Colon (tissue), 2 donors: ENCODE measurements around the gene GRSF1.
"Not testable (repeated sequence)": the region's sequence is repeated elsewhere in the genome, so short reads cannot be mapped to it uniquely, and the experiment has no call there.

Experiments
- FAIRE-seq: peaks from 2 replicates; lab custom pipeline; 2012; peaks lifted over from hg19 to GRCh38; lab: Jason Lieb, UNC
- donor health status: control.
- donor health status: control.

GRSF1 gene

DNA sequence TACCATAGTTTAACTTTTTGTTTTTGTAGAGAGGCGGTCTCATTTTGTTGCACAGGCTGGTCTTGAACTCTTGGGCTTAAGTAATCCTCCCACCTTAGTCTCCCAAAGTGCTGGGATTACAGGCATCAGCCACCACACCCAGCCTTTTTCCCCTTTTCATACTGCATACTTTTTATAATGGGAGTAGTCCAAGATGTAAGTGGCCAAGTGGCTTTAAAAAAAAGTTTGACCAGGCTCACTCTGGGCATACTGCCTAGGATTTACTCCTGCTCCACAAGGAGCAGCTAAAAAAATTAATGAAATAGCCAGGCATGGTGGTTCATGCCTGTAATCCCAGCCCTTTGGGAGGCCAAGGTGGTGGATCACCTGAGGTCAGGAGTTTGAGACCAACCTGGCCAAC is 6.0 kb downstream of the GRSF1 start:
- FAIRE-seq: no peak

DNA sequence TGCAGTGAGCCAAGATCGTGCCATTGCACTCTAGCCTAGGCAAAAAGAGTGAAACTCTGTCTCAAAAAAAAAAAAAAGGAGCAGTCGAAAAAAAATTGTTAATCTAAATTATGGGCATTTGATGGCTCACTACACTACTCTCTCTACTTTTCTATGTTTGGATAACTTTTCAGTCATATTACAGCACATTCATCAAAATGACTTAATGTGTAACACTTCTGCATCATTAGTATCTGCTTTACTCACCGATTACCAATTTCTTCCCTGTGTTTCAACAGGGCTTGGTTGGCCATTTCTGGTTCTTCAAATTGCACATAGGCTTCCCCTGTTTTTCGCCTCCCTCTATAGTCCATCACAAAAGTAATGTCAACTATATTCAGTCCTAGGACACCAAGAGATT is 8.4 kb downstream of the GRSF1 start:
- no peak for FAIRE-seq

DNA sequence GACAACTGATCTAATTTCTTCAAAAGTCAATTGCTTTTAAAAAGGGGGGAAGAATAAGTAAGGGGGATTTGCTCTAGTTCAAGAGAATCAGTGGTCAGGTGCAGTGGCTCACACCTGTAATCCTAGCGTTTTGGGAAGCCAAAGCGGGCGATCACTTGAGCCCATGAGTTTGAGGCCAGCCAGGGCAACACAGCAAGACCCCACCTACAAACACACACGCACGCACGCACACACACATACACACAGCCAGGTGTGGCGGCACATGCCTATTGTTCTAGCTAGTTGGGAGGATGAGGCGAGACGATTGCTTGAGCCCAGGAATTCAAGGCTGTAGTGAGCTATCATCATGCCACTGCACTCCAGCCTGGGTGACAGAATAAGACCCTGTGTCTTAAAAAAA is 9.6 kb downstream of the GRSF1 start:
- FAIRE-seq: no peak

DNA sequence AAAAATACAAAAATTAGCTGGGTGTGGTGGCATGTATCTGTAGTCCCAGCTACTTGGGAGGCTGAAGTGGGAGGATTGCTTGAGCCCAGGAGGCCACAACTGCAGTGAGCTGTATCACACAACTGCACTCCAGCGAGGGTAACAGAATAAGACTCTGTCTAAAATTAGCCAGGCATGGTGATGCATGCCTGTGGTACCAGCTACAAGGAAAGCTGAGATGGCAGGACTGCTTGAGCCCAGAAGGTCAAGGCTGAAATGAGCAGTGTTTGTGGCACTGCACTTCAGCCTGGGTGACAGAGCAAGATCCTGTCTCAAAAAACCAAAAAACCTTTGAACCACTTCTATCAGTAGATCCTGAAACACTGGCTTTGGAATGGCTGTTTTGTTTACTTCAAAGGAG is 10.2 kb downstream of the GRSF1 start:
- FAIRE-seq: no peak

DNA sequence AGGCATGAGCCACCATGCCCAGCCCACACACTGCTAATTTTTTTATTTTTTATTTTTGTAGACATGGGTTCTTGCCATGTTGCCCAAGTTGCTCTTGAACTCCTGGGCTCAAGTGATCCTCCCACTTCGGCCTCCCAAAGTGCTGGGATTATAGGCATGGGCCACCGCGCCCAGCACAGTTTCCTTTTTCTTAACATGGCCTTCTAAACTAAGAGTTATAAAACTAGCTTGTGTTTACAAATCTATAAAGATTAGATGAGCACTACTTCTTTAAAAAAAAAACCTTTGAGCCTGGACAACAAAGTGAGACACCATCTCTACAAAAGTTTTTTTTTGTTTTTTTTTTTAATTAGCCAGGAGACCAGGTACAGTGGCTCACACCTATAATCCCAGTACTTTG is 10.7 kb downstream of the GRSF1 start:
- no peak for FAIRE-seq

DNA sequence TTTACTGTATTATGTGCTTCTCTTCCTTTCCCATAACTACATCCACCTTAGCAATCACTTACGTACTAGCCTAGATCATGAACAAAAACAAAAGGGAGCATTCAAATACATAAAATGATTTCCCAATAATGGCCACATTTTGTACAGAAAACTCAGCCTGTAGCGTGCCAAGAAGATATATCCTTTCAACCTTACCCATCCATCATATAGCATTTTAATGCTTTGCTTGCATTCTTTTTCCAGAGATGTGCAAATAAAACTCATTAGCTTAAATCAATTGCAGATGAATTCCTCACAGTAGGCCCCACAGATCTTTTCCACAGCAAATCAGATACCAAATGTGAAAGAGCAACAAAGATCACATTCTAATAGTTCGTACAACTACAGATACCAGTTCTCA is 20.8 kb downstream of the GRSF1 start:
- no peak for FAIRE-seq

DNA sequence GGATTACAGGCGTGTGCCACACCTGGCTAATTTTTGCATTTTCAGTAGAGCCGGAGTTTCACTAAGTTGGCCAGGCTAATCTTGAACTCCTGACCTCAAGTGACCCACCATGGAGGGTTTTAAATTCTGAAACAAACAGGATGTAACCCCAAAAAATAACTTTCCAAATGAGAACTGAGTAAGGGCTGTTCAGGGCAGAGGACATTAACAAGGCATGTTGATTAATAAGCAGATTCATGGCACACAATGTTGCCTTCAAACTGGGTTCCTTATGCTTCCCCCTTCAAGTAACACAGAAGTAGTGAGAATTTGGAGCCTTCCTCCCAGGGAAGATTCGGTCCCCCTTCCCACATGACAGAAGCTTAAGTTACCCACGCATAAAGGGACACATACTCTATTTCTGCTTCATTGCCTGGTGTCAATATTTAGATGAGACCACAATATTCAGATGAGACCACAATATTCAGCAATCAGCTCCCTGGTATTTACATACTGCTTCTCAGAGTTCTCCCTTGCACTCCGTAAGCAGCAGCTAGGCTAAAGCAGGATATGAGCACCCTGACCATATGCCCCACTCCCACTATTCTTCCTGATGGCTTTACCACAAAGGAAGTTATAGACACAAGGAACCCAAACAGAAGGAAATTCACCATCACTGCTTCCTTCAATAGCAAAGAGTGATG is 21.4 kb downstream of the GRSF1 start:
- no peak for FAIRE-seq

DNA sequence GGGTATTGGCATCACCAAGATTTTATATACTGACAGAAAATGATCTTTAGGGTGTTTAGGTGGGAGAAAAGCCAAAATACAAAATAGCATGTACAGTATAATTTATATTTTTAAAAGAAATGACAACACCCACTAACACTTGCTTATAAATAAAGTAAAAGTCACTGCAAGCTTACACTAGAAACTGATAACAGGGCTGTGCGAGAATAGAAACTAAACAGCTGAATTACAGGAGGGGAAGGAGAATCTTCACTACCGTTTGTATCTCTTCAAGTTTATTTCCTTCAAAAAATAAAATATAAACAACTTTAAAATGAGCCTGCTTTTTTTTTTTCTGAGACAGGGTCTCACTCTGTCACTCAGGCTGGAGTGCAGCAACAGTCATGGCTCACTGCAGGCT is 22.8 kb downstream of the GRSF1 start:
- no peak for FAIRE-seq

DNA sequence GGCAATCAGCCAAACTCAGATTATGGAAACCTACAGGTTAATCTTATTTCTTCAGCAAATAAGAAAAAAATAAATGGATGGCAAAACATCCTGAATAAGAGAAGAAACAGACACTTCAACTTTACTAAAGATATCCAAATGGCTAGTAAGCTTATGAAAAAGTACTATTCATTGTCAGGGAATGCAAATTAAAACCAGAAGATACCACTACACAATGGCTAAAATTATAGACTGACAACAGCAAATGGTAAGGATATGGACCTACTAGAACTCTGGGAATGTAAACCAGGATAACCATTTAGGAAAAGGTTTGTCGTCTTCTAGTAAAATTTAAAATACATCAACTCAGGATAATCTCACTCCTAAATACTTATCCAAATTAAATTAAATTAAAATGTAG is 24.3 kb downstream of the GRSF1 start:
- FAIRE-seq: no peak

DNA sequence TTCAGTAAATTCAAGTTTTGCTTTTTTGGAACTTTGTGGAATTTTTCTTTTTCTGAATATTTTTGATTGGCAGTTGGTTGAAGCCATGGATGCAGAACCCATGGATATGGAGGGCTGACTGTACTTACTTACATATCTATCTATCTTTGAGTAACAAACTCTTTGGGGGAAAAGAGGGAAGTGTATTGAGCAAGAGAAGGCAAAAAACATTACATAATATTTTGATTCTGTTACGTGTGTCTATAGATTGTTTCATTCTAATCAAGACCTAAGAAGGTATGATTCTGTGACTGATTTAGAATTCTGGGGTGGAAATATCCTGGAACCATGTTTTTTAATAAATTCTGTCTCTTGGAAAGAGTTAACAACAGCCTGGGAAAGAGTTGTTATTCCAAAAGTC is 31.5 kb downstream of the GRSF1 start:
- FAIRE-seq: no peak

DNA sequence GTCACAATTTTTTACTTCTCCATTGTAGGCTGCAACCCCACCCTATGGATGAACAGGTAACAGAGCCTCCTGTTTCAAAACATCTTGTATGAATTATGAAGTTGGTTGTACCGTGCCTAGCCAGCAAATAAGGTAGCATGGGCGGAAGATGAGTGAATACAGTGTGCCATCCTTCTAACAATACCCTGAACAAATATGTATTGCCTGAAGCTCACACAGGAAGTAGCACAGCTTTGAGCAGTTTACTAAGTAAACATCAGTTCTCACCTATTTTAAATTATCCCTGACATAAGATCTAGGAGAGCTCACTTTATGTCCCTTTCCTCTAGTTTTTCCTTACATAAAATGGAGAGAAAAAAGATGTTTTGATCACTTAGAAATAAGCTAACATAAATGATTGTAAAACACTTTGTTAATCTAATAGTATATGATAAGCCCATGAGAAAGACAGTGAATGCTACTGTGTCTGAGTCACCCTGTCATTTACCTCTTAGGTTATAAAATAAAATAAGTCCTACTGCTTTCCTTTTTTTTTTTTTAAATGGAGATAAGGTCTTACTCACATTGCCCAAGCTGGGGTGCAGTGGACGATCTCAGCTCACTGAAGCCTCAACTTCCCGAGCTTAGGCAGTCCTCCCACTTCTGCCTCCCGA is 36.6 kb downstream of the GRSF1 start:
- no peak for FAIRE-seq

DNA sequence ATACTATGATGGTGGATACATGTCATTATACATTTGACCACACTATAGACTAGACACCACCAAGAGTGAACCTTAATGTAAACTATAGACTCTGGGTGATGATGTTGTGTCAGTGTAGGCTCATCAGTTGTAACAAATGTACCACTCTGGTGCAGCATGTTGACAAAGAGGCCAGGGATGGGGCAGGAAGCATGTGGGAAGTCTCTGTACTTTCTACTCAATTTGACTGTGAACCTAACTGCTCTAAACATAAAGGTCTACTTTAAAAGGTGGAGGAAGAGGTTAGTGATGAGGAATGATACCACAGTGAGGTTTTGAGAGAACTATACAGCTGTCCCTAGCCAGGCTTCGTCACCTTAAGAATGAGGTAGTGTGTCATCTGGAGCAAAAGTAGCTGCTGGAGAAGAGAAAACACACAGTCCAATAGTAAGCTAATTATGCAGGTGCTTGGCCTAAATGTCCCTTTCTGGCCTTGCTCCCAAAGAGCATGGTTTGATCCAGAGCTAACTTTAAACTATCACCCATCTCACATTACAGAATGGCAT is 38.4 kb downstream of the GRSF1 start:
- no peak for FAIRE-seq

DNA sequence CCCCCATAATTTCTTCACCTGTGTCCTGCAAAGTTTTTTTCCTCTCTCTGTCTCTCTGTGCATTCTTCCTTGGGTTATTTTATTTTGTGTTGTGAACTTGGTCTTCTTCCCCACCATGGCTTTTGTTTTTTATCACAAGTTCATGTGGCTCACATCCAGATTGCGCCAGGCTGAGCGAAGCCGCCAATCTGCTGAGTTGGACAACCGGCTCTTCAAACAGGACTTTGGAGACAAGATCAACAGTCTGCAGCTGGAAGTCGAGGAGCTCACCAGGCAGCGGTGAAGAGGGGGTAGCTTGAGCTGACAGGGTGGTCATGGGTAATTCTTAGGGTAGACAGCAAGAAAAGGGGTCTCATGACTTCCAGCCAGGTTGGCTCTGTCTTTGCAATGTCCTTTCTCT is 46.1 kb downstream of the GRSF1 start:
- no peak for FAIRE-seq

DNA sequence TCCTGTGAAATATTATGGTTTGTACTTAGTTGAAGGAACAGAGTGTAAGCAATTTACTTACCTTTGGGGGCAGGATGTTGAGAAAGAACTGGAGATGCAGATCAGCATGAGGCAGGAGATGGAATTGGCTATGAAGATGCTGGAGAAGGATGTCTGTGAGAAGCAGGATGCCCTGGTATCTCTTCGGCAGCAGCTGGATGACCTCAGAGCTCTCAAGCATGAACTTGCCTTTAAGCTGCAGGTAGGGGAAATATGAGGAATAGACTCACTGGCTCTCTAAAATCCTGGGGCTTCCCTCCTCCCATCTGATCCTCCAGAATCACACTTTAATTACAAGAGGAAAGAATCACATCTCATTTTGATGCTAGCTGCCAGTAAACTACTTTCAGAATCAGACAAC is 51.0 kb downstream of the GRSF1 start:
- FAIRE-seq: no peak

DNA sequence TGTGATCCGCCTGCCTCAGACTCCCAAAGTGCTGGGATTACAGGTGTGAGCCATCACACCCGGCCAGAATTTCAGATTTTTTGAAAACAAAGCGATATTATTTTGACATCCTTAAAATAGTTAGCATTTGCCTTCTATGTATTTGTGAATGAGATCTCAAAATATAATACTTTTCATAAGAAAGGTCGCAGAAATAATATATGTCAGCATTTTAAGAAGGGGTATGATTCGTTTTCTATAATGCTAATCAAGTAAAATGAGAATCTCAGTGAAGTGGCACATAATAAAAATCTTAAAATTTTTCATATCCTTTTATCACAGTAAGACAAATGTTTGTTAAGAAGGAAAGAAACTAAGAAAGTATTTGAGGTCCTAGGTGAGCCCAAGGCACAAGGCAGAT is 52.2 kb downstream of the GRSF1 start:
- FAIRE-seq: no peak

DNA sequence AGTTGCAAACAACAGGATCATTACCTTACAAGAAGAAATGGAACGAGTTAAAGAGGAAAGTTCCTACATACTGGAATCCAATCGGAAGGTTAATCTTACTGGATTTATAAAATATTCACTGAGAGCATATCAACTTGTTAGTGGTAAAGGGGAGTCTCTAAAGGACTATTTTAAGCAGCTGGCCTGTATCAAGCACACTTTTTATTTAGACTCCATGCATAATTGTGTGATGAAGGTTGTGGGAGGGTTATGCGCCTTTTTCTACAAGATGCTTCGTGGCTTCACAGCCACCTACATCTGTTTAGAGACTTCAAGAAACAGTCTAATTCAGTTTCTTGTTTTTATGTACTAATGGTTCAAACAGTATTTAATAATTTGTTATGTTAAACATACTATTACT is 56.6 kb downstream of the GRSF1 start:
- FAIRE-seq: no peak

DNA sequence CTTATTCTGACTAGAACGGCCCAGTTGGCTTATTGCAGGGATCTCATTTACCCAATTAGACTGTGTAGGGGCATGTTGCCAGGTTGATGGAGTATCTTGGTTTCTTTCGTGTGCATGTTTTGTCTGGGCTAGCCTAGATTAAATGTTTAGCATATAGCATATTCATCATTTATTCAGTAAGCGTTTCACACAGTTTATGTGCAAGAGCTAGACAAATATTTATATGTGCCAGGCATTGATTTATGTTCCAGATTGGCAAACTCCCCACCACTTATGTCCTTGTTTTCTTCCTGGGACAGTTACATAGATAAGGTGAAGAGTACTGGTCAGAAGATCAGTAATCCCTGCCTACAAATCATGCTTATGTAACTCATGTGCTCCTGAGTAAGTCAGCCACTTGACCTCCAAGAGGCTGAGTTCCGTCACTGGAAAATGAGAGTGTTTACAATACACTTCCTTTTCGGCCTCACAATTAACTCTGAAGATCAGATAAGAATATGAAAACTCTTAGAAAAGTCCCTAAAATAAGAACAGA is 60.7 kb downstream of the GRSF1 start:
- FAIRE-seq: no peak

DNA sequence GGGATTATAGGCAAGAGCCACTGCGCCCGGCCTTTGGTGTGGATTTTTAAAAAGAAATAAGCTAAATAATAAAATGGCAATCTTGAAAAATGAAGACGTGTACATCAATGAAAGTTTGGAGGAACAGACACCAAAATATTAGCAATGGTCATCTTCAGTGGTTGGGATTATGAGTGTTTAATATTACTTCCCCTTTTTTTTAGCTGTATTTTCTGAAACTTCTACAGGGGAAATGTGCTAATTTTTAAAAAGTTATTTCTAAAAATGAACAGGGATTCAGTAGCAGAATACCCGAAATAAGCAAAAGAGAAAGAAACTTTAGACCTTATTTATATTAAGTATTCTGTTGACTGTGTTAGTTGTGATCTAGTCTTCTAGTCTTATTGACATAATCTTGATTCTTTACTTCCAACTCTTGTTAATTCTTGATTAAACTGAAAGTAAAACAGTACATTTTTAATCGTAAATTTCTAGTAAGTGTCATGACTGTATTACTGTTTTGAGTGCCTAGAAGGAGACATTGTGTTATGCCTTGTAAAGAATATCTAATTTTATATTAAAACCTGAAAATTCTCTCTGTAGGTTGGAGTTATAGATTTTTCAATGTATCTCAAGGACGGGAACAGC is 66.6 kb downstream of the GRSF1 start:
- no peak for FAIRE-seq

DNA sequence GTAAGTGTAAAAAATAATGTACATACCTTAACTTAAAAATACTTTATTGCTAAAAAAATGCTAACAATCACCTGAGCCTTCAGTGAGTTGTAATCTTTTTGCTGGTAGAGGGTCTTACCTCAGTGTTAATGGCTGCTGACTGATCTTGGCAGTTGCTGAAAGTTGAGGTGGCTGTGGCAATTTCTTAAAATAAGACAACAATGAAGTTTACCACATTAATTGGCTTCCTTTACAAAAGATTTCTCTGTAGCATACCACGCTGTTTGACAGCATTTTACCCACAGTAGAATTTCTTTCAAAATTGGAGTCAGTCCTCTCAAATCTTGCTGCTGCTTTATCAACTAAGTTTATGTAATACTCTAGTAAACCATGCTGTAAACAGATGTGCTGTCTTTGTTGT is 70.3 kb downstream of the GRSF1 start:
- not testable (repeated sequence) for FAIRE-seq

DNA sequence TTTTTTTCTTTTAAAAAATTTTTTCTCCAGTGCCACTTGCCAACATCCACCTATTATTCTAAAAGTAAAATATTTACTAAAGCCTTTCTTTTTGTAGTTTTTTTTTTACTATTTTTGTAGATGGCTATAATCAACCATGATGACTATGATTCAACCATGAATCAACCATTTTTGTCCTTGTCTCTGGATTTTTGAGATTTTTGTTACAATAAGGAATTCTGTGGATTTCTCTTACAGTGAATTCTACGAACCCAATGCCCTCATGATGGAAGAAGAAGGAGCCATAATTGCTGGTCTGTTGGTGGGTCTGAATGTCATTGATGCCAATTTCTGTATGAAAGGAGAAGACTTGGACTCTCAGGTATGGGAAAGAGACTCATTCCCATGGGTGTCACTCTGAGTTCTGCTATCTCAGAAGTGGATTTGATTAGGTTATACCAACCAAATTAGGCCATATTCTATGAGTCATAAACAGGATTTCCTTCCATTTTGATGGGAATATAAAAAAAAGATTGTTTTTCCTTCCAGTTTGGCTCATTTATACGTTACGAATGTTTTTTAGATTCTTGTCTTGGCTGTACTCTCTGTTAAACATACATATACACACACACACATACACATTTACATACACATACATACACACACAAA is 71.3 kb downstream of the GRSF1 start:
- FAIRE-seq: no peak
